Liver (tissue), 3 donors: Measurements from ENCODE around the gene PRRT1B.

Experiments
- CTCF ChIP-seq: fragments of 150-350 bp; IDR thresholded peaks from 2 replicates; pipeline ENCODE4 v1.5.1; 2017; ENCODE audit warnings: improper control_type of control experiment, low read depth, low read length; ENCODE audit not compliant: missing input control
- GABPA ChIP-seq, 2 donors: IDR thresholded peaks in 1 of 2; conservative IDR thresholded peaks in 1 of 2; 2 replicates each; pipeline ENCODE4 v1.6.1; 2016; ENCODE audit warnings: antibody characterized with exemption in 2 of 2, mild to moderate bottlenecking in 1 of 2, moderate library complexity in 1 of 2
- JUND ChIP-seq, 2 donors: IDR thresholded peaks; 2 replicates each; pipeline ENCODE4 v1.6.1; 2016; ENCODE audit warnings: antibody characterized with exemption in 2 of 2
- RAD21 ChIP-seq, 2 donors: IDR thresholded peaks; 2 replicates each; pipeline ENCODE4 v1.6.1; 2016; ENCODE audit warnings: antibody characterized with exemption in 2 of 2, mild to moderate bottlenecking in 2 of 2
- RXRA ChIP-seq, 2 donors: IDR thresholded peaks; 2 replicates each; pipeline ENCODE4 v1.6.1; 2017 to 2018; ENCODE audit warnings: antibody characterized with exemption in 2 of 2, mild to moderate bottlenecking in 1 of 2
- SP1 ChIP-seq: IDR thresholded peaks from 2 replicates; pipeline ENCODE4 v1.6.1; 2018; ENCODE audit warnings: antibody characterized with exemption, mild to moderate bottlenecking
- TAF1 ChIP-seq: conservative IDR thresholded peaks from 2 replicates; pipeline ENCODE4 v1.6.1; 2016; ENCODE audit warnings: antibody characterized with exemption, mild to moderate bottlenecking
- YY1 ChIP-seq: IDR thresholded peaks from 2 replicates; pipeline ENCODE4 v1.6.1; 2016; ENCODE audit warnings: antibody characterized with exemption, mild to moderate bottlenecking
- ZBTB33 ChIP-seq: IDR thresholded peaks from 2 replicates; pipeline ENCODE4 v1.6.1; 2016; ENCODE audit warnings: antibody characterized with exemption
- TF ChIP-seq, protein P1 (sequence below): IDR thresholded peaks from 2 replicates; pipeline ENCODE4 v1.6.1; 2016; ENCODE audit warnings: antibody characterized with exemption
- donor health status: healthy.
- donor health status: healthy.

- TF ChIP-seq CTCF (no peak), ZBTB33 (no peak), GABPA (IDR thresholded peaks at IDR 0.05 in 1 of 2, conservative IDR thresholded peaks at IDR 0.05 in 1 of 2) (no peak), SP1 (no peak), JUND (IDR thresholded peaks at IDR 0.05) (no peak), YY1 (no peak), RAD21 (IDR thresholded peaks at IDR 0.05) (no peak), TAF1 (no peak), RXRA (IDR thresholded peaks at IDR 0.05) (no peak)
- TF ChIP-seq, protein P1, sequence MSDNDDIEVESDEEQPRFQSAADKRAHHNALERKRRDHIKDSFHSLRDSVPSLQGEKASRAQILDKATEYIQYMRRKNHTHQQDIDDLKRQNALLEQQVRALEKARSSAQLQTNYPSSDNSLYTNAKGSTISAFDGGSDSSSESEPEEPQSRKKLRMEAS, result no peak
Observed at GRCh38 chr9:131500377-131500776, 44.9 kb upstream of the PRRT1B start.
